Stimulated activated naive CD8-positive, alpha-beta T cell treated with anti-CD3 and anti-CD28 coated beads, Interleukin-15, Interleukin-2, amounts not matched to agents 100 U/mL and 50 U/mL, for 24 hours (primary cell): ENCODE data around the gene TMEM144.
"Not testable (repeated sequence)": the region's sequence is repeated elsewhere in the genome, so short reads cannot be mapped to it uniquely, and the experiment has no call there.

ENCODE experiments used
- ATAC-seq: fragments of 150-1000 bp; cut with Tn5 transposase; one replicate; pipeline ENCODE4 v1.10.0; 2021
- DNase-seq: peaks from one replicate; pipeline ENCODE4 v3.0.0; 2021

Gene TMEM144

DNA sequence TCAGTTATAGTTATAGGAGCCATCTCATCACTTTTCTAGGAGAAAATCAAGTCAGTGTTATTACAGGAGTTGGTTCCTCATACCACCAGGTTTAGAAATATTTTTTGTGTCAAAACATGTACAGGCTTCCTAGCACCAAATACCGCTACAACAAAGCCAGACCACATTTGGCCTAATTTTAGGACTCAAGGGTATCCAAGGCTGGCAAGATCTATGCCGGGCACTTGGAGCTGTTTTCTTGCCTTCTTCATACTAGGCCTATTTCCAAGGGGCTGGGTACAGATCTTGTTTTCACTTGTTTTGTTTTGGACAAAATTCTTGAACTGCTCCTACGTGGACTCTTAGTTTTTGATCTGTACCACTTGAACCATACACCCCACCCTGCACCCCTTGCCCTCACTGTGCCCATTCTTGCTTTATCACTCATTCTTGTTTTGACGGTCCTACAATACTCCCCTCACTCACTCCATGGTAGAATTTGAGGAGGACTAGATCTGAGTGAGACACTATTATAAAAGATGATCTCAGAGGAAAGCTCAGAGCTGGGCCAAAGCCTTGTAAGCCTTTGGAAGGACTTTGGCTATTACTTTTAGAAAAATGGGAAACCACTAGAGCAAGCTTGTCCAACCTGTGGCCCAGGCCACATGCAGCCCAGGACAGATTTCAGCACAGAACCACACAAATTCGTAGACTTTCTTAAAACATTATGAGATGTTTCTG is 17.7 kb upstream of the TMEM144 start:
- ATAC-seq (no peak), DNase-seq (no peak)

DNA sequence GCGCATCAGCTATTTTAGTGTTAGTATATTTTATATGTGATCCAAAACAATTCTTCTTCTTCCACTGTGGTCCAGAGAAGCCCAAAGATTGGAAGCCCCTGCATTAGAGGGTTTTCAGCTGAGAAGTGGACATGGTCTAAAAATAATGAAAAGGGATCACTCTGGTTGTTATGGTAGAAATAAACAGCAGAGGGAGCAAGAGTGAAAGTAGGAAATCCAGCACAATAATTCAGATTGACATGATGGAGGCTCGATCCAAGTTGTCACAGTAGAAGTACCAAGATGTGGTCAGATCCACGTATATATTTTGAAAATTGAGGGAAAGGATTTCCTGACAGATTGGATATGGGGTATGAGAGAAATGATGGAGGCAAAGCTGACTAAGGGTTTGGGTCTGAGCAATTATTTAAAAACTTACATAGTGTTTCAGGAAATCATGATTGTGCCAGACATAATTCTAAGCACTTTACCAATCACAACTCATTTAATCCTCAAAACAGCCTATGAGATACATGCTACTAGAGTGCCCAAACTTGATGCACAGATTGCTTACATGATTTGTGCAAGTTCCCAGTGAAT is 17.0 kb upstream of the TMEM144 start:
- no peak for ATAC-seq
- DNase-seq = no peak

DNA sequence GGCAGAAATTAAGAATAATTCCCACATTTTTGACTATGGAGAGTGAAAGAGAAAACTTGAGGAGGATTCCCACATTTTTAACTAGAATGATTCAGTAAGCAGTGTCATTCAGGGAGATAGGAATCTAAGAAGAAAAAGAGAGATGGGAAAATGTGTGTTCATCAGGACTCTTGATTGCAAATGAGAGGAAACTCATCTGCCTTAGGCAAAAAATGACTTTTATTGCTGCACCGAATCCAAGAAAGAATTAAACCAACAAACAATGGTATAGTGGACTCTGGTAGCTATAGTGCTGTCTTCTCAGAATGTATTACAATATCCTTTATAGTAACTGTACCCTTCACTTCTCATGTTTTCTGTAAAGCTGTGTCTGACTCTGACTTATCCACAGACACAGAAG is 15.0 kb upstream of the TMEM144 start:
- DNase-seq (no peak), ATAC-seq (no peak)

DNA sequence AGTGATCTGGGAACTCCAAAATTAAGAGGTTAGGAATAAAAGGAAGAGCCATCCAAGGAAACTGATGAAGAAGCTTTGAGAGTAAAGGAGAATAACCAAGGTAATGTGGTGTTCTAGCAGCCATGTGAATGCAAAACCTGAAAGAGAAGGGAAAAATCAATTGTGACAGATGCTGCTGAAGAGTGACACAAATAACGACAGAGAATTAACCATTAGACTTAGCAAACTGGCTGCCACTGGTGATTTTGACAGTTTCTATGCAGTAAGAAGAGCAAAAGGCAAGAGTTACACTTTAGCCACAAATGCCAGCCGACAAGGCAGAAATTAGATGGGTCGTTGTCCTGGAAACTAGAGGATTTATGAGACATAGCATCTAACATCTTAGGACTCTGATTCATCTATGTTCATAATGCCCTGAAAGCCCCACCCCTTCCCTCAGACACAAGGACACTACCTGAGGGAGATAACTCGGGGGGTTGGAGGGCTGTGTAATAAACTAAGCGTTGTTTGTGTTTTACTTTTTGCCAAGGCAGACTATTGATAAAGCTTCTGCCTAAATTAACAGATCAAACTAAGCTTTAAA is 13.0 kb upstream of the TMEM144 start:
- ATAC-seq (no peak), DNase-seq (no peak)

DNA sequence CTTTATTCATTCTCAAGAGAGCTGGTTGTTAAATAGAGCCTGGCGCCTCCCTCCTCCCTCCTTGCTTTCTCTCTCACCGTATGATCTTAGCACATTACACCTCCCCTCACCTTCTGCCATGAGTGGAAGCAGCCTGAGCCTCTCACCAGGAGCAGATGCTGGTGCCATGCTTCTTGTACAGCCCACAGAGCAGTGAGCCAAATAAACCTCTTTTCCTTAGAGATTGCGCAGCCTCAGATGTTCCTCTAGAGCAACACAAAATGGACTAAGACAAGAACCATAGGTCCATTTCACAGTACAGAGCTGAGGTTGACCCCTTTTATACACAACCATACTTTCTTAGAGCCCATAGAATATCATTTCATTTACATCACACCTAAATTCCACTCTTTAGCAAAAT is 10.1 kb upstream of the TMEM144 start:
- no peak for ATAC-seq
- DNase-seq = no peak

DNA sequence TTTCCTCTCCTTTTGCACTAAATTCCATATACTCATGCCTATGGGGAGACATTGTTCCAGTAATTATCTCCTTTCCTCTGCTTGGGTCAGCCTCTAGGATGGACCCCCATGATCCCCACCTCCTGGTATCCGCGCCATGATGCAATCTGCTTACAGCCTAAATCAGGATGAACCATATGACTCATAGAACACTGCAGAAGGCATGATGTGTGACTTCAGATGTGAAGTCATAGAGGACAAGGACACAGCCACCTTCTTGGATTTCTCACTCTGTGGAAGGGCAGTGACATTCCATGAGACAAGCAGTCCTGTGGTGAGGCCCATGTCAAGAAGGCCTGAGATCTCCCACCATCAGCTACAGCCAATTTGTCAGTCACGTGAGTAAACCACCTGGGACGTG is 9.0 kb upstream of the TMEM144 start:
- DNase-seq (no peak), ATAC-seq (no peak)

DNA sequence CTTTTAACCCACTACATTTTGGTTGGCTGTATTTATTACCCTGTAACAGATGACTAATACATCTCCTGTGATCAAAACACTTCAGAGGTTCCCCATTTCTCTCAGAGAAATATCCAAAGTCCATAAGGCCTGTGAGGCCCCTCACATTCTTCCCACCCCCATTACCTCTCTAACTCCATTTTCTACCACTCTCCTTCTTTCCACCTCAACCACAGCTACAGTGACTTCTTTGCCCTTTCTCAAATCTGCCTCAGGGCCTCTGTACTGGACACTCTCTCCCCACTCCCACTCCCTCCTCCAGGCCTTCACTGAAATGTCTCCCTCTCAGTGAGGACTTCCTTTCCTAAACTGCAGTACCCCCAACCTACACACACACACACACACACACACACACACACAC is 8.4 kb upstream of the TMEM144 start:
- DNase-seq = no peak

DNA sequence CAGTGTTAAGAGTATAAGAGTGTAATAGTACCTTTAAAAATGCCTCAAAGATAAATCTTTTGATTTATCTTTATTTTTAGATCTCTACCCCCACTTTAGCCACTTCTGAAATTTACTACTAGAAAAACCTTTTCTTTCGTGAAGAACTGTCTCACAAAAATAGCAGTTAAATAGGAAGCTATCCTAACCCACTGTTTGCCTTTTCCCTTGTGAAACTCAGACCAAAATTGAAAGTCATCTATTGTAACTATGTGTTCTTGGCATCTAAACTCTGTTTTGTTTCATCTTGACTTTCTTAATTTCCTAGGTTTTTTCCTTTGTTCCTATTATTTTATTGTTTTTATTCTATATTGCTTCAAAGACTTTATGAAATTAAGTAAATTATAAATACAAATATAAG is 7.8 kb upstream of the TMEM144 start:
- no peak for DNase-seq
- ATAC-seq = no peak

More for the DNA sequence above, 8.4 kb upstream of the TMEM144 start:
- no peak for ATAC-seq

DNA sequence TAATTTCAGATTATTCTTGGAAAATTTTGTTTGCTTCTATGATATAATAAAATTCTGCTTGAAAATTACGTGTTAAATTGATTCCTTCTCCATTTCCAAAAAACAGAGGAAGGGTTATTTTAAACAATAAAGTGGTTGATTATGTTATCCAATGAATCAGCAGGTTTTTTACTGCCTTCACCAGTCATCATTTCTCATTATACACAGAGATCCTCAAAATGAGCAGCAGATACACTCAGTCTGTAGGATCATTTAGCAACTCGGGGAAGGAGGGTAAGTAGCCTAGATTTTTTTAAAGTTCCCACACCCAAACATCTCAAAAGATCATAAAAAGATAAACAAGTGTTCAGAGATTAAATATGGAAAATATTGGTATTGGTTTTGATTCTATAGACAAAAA is 6.8 kb upstream of the TMEM144 start:
- ATAC-seq = no peak
- no peak for DNase-seq

DNA sequence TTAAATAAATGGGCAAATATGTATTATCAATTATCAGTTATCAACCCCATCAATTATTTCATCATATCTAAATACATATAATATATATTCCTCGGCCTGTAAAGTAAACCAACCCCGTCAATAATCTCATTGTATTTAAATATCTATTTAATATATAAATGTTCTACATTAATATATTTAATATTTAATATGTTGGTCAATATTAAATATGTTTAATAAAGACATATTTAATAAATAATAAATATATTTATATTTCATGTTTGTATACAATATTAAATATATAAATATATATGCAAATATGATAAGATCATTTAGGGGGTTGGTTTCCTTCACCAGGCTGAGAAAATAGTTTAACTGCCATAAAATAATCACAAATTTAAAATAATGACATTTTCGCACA is 6.4 kb upstream of the TMEM144 start:
- DNase-seq = no peak
- no peak for ATAC-seq

DNA sequence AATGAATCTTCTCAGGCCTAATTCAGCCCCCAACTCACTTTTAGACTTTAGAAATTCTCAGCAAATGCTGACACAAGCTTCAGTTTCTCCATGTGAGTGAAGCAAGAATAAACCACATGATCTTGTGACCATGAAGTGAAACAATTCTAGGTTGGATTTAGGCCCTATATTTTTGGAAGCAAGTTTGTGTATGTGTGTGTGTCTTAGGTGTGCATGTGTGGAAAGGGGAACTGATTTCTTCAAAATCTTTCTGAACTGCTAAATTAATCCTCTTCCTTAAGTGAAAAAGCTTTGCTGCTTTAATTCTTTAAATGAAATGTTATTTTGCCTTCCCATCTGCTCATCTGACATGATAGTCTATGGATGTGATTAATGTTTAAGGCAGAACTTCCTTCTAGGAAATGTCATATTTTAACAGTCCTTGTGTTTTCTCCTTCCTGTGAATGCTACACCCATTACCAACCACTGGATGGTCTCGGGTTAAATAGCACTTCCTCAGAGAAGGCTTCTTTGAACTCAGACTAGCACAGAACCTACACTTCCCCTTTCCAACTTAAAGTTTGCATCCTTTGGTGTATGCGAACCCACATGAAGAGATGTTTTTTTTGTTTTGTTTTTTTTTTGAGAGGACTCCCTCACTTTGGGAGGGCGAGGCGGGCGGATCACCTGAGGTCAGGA is 1.2 kb upstream of the TMEM144 start:
- no peak for ATAC-seq

DNA sequence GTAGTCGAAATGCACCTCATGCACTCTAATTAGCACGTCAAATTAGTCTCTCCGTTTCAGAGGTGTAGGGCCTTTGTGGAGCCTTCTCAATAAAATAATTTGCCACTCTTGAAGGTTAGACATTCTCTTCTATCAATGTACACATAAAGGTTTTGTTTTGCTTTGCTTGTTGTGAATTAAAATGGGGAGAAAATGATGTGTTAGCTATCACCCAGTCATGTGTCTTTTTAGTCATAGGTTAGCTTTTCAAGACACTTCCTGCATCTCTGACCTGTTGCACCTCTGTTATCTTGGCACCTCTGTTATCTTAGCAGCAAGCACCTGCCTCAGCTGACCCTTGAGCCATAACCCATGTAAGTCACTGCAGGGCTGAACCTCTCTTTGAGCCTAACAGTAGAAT is 936 bp downstream of the TMEM144 start:
- DNase-seq (no peak), ATAC-seq (no peak)

More for the DNA sequence above, 1.2 kb upstream of the TMEM144 start:
- DNase-seq = no peak

DNA sequence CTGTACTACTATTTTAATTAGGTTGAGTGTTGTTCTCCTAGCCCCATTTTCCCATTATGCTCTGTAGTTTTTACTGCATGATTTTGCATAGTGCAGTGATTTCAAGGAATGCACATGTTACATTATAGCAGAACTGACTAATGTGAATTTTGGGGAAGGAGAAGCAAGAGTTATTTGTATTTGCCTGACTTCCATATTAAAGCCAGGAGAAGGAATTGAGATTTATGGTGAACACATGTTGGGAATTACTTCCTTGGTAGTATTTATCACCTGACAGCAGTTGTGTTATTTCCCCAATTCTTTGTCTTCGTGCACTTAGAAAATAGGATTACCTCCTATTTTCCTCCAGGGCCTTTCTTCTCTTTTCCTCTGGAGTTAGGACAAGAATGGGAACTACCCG is 3.2 kb downstream of the TMEM144 start:
- ATAC-seq (no peak), DNase-seq (no peak)

DNA sequence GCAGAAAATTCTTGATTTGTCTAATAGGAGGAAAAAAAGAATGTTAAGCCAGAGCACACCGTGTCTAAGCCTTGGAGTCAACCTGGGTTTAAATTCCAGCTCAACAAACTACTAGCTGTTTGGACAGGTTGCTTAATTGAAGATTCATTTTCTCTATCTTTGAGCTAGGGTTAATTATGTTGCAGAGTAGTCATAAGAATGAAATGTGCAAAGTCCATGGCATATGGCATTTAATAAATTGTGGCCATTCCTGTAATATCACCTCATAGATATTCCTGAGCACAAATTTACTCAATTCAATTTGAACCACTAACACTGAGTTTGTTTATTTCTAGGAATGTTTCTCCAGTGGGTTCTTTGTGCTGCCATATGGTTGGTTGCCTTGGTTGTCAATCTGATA is 4.6 kb downstream of the TMEM144 start:
- ATAC-seq = no peak

DNA sequence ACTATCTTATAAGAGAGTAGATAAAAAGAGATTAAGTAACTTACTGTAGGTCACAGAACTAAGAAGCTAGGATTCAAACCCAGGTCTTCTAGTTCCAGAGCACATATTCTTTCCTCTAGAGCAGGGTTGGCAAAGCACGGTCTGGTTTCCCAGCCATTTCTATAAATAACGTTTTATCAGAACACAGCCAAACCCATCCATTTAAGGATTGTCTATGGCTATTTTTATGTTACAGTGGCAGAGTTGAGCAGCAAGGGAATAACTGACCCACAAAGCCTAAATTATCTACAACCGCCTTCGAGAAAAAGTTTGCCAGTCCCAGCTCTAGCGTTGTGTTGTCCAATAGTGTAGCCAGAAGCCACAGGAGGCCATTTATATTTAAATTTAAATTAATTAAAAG is 7.5 kb downstream of the TMEM144 start:
- no peak for DNase-seq
- ATAC-seq = no peak

More for the DNA sequence above, 4.6 kb downstream of the TMEM144 start:
- DNase-seq = no peak

DNA sequence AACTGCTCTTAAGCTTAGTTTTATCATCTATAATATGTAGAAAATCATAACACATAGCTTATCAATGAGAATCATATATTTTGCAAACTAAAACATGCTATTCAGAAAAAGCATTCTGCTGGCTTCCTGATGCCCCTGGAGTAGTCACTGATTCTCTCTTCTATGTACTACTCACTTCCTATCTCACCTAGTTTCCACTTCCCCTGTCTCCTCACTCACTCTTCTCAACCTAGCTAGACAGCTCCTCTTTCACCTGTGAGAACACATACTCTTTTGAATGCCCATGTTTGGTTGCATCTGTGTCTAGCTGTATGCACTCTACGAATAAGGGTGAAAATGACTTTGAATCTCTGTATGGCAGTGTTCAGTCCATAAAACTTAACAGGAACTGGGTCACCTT is 9.3 kb downstream of the TMEM144 start:
- DNase-seq = no peak
- ATAC-seq = no peak

DNA sequence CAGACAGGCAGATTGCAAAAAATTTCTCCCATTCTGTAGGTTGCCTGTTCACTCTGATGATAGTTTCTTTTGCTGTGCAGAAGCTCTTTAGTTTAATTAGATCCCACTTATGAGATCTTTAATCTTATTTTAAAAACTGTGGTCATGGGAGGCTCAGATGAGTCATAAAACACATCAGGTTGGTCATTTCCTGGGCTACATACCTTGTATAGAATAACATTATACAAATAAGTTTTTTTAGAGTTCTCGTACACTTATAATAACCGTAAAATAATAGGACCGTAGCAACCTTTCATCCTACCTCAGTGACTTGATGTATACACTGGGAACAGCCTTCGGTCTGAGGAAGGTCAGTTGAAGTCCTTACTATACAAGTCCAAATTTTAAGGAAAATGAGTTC is 14.0 kb downstream of the TMEM144 start:
- not testable (repeated sequence) for DNase-seq, ATAC-seq

DNA sequence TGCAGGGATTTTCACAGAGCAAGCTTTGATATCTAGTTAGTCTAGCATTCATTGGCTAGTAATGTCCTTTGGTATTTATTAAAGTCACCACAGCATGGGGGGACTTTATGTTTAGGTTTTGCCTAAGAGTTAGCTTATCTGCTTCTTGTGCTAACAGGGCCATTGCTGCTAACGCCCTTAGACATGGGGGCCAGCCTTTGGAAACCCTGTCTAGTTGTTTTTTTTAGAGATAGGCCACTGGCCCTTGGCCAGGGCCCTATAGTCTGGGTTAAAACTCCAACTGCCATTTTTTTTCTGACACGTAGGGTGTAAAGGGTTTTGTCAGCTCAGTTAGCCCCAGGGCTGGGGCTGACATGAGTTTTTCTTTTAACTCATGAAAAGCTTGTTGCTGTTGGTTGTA is 14.7 kb downstream of the TMEM144 start:
- DNase-seq, ATAC-seq: not testable (repeated sequence)

DNA sequence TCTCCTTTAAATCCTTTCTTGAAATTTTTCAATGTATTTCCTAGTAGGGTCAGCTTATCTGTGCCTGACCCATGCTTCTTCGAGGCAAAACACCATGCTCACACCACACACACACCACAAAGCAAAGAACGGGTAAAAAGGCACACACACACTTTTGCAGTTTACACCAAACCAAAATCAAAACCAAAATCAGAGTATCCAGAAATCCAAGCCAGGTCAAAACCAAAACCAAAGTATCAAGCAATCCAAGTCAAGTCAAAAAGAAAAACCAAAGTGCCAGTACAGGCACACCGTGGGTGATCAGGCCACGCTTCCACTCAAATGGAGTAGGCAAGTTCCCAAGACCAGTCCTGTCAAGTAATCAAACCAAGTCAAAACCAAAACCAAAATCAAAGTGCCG is 17.6 kb downstream of the TMEM144 start:
- DNase-seq, ATAC-seq: not testable (repeated sequence)

DNA sequence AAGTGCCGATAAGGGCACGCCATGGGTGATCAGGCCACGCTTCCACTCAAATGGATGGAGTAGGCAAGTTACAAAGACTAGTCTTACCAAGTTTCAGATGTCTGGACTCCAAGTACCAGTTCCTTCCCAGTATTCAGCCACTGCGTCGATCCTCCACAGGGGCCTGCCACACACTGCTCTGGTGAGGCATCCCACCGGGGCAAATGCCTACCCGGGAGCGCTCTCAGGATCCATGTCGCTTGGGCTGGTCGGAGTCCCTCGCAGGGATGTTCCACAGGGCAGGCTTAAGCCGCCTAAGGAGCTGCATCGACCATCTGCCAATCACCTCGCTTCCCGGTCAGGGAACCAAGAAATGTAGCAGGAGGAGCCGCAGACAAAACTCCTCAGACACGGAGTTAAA is 18.1 kb downstream of the TMEM144 start:
- ATAC-seq, DNase-seq: not testable (repeated sequence)

DNA sequence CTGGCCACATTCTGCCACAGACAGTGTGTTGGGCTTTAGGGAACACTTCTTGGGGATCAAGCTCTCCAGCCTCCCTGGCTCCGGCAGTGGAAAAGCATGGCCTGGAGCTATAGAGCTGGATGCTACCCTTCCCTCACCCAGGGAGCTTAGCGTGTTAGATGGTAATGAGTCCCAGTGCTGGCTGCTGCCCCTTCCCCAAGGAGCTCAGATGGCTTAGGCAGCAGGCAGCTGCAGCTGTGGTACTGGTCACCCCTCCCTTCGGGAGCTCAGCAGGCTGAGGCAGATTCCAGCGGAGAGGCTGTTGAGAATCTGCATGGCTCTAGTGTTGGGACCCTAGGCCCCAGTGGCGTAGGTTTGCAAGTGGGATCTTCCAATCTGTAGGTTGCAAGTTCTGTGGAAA is 19.5 kb downstream of the TMEM144 start:
- DNase-seq = no peak
- ATAC-seq = no peak

DNA sequence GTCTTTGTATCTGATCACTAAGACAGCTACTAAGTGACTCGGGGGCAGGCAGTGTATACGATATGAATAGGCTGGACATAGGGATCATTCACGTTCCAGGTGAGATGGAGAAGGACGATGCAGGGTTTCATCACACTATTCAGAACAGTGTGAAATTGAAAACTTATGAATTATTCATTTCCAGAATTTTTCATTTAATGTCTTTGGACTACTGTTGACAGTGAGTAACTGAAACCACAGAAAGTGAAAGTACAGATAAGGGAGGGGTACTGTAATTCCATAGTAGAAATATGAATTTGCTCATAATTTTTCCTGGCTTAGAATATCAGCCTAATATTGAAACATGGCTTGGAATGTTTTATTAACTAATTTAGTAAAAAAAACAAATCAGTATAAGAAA is 24.4 kb downstream of the TMEM144 start:
- ATAC-seq (no peak), DNase-seq (no peak)

DNA sequence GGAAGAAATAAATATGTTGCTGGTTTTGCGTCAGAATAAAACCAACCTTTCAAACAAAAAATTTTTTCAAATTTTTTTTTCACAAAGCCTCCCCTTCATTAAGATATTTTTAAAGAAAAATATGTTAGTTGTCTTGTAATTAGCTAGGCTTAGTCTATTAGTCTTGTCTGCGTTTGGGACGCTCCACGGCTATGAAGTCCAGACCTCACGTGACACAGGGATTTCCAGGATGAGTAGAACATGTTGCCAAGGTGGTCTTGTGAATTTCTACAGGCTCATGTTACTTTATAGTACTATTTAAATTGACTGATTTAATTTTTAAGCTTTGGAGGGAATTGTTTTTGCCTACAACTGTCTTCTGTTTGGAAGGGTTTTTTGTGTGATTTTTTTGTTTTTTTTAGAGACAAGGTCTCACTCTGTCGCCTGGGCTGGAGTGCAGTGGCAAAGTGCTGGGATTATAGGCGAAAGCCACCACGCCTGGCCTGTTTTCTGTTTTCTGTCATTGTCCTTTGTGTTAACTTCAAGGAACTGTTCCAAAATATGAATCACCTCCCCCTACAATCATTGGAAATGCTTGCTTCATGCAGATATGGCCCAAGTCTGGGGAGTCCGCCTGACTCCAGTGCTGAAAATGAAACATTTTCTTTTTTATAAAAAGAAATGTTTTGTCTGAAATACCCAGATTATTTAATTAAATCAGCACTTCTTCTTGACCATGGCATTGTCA is 26.2 kb downstream of the TMEM144 start:
- no peak for DNase-seq
- no peak for ATAC-seq
